GM23248 (cell line): ENCODE results near the gene ACTA2.

Source experiments
- EZH2 ChIP-seq: fragments of 200-600 bp; sonication (generic); IDR thresholded peaks from 2 replicates; pipeline ENCODE4 v1.6.1; 2018; ENCODE audit warnings: antibody characterized with exemption, mild to moderate bottlenecking; ENCODE audit not compliant: insufficient read depth, poor library complexity, severe bottlenecking
- EZH2phosphoT487 ChIP-seq: fragments of 200-600 bp; sonication (generic); IDR thresholded peaks from 2 replicates; pipeline ENCODE4 v1.6.1; 2018; ENCODE audit warnings: antibody characterized with exemption, moderate library complexity, mild to moderate bottlenecking, low read depth; ENCODE audit not compliant: insufficient read depth

DNA sequence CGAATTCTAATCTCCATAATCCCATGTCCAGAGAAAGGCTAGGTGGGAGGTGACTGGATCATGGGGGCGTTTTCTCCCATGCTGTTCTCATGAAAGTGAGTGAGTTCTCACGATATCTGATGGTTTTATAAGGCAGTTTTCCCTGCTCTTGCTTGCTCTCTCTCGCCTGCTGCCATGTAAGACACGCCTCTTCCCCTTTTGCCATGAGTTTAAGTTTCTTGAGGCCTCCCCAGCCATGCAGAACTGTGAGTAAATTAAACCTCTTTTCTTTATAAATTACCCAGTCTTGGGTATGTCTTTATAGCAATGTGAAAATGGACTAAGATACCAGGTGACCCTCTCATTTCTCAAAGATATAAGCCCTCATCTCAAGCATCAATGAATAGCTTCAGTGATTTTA, 1.1 kb upstream of the ACTA2 start:
- TF ChIP-seq EZH2phosphoT487 = no peak
- no peak for TF ChIP-seq EZH2
